HG03108 (cell line): ENCODE results near the gene TAF15.

Experiments
- ATAC-seq: cut with Tn5 transposase; IDR thresholded peaks from one replicate; pipeline ENCODE4 v1.9.1; 2021; ENCODE audit warnings: moderate library complexity; ENCODE audit not compliant: unreplicated experiment

TAF15 gene

GRCh38 chr17:35895636-35896587 lies 86.6 kb downstream of the TAF15 start:
- peak; percentile 61 for ATAC-seq
